Hippocampal formation (tissue), 2 donors: ENCODE measurements around the gene E2F6.
A peak's percentile ranks its signal among the peaks of the same experiment; 100 is the strongest.
"Not testable (repeated sequence)": the region's sequence is repeated elsewhere in the genome, so short reads cannot be mapped to it uniquely, and the experiment has no call there.

Experiments used
- DNase-seq, 2 donors: peaks; one replicate each; lab custom pipeline; 2025; lab: John Stamatoyannopoulos, UW

The E2F6 gene

DNA sequence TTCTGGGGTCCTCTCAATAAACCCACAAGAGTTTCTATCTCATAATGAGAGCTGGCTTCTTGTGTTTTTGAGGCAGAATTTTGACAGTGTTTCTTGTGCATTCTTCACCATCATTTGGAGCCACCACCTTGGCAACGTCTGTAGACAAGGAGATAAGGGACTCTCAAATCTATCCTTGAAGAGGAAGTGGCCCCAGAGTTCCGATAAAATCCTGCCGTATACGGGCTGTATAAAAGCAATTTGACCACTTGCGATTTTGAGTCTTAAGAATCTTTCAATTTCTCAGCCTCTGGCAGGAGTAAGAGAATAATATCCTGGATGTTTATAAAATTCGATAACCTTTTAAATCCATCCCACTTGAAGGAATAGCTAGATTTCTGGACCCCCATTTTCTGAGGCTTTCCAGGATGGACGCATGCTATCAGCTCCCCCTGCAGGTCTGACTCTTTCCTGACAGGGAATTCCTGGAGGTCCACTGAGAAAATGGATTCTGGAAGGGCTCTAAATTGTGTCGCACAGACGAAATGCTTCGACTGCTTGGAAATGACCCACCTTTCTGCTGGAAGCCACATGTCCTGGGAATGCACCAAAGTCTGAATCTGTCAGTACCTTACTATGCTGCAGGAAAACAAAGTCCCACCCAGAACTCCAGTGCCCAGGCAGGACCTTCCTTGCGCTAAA lies 54.1 kb downstream of the E2F6 start:
- DNase-seq: peak; percentile 13 to 40

DNA sequence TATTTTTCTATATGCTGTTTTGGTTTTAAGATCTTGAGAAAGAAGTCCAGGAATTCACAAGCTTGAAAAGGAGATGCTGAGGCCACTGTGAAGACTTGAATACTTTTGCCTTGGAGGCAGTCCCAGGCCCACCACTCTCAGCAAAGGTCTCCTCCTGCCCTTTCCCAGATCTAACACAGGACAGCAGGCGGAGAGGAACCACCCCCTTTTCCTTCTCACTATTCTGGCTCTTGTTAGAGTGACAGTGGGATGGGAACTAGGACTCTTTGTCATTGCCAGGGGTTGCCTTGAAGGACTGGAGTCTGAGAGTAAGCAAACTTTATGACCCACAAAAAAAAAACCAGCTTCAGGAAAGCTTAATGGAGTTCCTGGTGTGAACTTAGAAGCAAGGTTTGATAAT lies 54.7 kb downstream of the E2F6 start:
- DNase-seq: no peak

DNA sequence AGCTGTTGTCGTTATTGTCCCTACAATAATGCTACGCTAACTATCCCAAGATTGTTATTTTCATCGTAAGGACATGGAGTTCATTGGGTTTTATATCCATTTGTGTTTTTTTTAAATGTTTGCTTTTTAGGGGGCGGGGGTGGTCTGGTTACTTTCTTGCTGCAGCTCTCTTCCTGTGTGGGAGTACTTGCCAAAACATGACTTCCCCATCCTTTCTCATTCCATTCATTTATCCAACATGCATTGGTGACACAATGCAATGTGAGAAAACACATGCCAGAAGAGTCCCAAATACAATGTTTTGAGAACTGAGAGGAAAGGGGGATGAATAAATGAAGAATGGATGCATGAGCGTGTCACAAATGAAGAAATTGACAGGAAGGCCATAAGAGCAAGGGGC lies 55.9 kb downstream of the E2F6 start:
- DNase-seq: no peak

DNA sequence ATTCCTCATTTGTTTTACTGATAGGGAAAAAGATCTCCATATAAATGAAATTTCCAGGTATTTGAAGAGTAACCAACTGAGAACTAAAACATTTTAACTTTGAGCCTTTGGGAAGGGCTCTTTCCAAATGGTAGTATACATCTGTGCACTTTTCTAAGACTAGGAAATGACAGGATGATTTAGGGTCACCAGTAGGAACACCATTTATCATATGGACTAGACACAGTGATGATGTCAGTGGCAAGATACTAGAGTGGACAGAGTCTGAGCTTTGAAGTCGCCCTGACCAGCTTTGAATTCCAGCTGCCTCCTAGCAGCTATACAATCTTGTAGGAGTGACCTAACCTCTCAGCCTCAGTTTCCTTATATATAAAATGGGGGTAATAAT lies 56.4 kb downstream of the E2F6 start:
- no peak for DNase-seq

DNA sequence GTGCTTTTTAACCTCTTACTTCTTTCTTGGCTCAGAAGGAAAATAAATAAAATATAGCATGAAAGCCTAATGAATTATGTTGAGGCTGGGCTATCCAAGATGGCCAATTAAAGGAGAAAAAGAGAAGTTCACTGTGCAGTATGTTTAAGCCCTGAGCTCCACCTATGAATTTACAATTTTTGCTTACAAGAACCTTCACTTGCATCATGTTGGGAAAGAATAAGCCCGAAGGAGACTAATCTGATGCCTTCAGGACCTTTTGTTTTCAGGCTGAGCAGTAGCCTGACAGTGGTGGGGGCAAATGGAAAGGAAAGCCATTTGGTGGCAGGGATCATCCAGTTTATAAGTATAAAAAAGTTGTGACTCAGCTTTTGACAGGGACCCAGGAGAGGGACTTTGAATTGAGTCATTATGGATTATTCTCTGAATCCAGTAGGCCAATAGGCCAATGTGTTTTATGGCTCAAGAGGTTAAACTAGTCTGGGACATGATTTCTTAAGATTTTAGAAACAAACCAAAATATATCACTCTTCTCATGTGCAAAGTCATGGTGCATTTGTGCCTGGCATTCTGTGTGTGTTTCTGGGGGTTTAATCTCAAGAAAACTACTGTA lies 56.9 kb downstream of the E2F6 start:
- no peak for DNase-seq

DNA sequence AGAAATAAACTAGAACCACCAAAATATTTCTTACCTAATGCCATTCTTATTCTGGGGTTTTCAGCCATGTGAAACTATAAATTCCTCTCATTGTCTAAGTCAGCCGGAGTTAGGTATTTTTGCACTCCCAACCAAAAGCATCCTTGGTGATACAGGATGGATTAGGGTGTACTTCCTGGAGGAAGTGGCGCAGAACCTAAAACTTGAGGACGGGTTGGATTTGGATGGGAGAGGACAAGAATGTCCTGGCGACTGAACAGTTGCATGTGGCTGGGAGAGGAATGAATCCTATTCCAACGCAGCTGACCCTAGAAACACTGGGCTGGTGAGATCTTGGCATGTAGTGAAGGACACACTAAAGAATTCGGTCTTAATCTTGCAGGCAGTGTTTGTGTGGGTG lies 58.5 kb downstream of the E2F6 start:
- DNase-seq: no peak

DNA sequence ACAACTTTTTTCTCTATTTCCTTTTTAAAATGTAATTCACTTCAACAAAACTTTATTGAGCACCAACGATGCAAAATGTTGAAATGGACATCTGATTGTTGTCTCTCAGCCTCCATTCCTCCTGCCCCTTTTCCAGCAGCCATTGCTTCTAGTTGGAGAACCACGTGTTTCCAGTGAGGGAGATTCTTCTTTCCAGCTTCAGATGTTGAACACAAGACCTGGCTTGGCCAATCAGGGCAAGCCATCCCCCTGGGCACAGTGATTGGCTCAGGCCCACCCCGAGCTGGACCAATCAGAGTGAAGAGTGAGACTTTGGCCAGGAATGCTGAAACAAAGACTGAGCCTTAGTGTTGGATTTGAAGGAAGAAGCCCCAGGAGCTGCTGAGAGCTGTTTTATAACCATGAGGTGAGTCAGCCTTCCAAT lies 59.0 kb downstream of the E2F6 start:
- DNase-seq: peak in 1 of 2 donors; percentile 29

DNA sequence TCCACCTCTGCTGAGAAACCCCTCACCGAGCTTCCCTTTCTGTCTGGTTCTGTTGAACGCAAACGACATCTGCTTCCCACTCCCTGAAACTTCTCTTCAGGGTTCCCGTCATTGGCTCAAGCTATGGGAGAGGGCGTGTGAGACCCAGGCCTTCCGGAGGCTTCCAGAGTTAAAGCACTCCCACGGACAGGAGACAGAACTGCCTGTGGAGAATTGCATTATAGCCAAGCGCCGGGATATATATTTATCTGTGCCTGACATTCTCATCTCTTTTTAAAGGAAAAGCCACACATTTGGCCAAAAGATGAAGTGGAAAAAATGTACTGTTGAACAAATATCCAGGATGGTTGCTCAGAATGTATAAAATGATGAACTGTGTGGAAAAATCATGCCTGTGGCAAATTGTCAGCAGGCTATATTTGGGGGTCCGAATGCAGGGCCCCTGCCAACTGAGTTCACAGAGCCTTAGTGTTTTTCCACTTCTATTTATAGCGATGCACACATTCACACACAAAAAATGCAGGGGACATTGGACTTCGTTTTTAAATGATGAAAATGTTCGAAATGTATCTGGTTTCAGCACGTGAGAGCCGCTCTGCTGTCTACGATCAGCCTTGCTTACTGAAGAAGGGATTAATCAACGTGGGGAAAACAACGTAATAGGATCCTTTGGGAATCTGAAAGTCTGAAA lies 59.5 kb downstream of the E2F6 start:
- DNase-seq: no peak

DNA sequence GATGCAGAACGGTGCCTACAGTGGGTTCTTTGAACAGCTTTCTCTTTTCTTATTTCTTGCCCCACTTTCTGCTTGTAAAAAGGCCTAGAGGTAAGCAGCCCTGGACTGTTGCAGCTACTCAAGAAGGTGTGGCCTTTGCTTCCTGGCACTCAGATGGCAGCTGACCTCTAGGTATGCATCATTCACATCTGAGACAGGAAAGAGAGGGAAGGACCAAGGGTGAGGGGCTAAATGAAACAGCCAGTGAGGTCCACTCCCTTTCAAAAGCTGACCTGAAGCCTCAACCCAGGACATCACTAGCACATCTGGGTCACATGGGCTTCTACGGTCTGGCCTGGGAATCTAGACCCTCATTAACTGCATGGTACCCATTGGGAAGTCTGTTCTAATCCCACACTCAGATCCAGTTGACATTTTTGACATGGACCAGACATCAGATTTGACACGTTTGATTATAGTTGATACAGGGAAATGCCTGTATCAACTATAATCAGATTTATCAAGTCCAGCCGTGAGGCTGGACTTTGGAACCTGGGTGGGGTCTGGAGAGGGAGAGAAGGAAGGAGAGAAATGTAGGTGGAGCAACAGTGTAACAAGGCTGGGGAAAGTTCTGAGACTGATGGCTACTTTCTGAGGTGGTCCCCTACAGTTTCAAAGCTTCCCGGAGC lies 60.2 kb downstream of the E2F6 start:
- no peak for DNase-seq

DNA sequence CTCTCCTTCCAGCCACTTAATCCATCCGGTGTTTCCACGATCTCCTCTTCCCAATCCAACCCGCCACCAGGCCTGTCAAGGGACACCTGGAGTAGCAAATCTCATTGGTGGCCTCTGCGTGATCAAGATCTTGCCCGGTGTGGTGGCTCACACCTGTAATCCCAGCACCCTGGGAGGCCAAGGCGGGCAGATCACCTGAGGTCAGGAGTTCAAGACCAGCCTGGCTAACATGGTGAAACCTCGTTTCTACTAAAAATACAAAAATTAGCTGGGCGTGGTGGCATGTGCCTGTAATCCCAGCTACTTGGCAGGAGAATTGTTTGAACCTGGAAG lies 60.9 kb downstream of the E2F6 start:
- not testable (repeated sequence) for DNase-seq

DNA sequence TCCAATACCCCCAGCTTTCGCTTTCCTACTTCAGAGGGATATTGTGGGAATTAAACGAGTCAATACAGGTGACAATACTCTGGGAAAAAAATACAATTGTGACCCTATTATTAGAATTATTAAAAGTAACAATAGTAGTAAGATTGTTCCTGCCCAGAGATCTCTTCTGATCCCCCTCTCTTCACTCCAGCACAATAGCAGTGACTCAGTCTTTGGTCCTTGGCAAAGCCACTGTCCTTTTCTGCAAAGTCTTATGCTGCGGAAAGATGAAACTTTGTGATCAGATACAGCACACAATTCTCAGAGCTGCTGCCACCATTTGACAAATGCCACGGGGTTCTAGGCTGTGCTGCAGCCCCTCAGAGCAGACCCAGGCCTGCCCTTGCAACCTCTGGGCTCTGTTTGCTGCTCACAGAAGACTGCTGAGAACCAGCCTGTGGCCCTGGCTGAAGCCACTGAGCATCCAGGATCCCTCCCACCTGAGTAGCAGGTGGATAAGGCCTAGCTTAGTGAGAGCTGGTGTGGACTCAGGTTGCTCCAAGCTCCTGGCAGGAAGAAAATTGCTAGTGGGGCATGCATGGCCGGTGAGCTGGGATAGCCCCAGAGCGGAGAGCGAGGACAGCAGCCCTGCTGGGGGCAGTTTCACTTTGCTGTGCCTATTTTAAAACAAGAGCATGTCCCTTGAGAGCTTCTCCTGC lies 61.4 kb downstream of the E2F6 start:
- DNase-seq: no peak

DNA sequence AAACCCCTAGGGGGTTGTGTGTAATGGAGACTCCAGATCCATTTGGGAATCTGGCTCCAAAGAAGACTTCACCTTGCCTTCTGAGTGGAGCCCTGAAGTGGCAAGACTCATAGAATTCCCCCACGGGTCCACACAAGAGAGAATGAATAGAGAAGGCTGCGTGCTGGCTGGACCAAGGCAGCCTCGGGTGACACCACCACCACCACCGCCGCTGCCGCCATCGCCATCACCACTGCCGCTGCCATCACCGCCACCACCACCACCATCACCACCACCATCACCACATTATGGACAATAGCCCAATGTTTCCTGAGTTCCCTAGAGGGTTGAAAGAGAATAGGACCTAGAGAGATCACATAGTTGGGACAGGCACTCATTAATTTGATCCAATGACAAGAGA lies 63.5 kb downstream of the E2F6 start:
- no peak for DNase-seq

DNA sequence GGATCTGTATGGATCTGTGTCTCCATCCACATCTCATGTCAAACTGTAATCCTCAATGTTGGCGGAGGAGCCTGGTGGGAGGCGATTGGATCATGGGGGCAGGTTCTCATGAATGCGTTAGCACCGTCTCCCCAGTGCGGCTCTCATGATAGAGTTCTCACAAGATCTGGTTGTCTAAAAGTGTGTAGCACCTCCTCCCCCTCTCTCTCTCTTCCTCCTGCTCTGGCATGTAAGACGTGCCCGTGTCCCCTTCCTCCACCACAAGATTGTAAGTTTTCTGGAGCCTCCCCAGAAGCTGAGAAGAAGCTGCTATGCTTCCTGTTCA lies 66.6 kb downstream of the E2F6 start:
- no peak for DNase-seq

DNA sequence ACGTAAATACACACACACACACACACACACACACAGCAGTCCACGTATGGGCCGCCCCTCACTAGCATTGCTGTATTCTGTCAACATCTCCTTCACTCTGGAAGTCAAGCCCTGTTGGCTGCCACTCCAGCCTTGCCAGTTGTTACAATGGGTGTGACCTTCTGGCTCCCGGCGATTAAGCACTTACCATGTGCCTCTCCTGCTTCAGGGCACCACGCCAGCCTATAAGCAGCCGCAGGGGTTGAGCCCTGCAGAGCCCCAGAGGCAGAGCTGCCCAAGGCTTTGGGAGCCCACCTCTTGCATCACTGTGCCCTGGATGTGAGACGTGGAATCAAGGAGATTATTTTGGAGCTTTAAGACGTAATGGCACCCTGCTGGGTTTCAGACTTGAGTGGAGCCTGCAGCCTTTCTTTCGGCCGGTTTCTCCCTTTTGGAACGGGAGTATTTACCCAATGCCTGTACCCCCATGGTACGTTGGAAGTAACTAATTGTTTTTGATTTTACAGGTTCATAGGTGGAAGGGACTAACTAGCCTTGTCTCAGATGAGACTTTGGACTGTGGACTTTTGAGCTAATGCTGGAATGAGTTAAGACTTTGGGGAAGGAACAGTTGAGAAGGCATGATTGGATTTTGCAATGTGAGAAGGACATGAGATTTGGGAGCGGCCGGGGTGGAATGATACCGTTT lies 67.1 kb downstream of the E2F6 start:
- DNase-seq: no peak

DNA sequence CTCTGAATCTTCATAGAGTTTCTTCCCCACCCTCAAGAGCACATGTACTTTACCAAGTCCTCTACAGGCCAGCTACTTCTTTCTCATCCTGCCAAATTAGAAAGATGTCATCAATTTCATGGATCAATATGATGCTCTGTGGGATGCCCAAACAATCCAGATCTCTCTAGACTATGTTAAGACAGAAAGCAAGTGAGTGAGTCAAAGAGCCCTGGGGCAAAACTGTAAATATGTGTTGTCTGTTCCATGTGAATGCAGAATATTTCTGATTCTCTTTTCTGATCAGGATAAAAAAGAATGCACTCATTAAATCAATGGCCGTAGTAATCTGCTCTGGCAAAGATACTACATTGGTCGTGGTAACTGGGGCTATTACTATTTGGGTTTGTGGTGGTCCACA lies 68.4 kb downstream of the E2F6 start:
- DNase-seq: no peak

DNA sequence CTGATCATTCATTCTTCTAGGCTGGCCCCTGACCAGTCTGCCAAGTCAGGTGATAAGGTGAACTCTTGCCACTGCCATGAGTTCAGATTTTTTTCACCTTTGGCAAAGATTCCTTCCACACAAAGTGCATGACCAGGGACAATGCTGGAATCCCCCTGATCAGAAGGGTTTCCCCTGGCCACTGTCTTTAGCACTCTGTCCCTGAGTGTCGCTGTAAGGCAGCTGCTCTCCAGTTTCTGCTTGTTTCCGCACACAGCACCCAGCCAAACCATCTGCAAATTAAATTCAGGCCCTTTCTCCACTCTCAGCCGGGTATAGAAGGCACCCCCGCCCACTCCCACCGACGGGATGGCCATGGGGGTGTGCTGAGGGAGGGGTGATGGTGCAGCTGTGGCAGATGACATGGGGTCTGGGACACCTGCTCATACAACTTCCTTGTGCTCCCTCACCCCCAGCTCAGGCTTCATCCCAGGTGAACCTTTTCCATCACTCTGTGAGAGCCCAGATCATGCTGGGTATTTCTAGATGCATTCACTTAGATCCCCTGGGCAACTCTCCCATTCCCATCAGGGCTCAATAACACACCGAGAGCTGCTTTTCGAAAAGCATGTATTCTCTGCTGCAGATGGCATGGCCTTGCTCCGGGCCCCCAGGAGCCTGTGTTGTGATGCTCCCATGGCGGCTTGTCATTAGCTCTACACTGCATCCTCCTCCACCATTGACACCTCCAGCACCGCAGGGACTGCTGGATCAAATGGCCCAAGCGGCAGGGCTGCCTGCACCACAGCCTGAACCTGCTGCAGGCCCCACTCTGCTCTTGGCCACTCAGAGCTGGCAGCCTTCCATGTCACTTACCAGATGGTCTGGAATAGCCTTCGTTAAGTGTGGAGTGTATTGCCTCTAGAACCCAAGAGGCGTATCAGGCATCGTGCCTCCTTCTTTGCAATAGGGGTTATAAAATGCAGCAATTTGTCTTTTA lies 69.2 kb downstream of the E2F6 start:
- DNase-seq: no peak

DNA sequence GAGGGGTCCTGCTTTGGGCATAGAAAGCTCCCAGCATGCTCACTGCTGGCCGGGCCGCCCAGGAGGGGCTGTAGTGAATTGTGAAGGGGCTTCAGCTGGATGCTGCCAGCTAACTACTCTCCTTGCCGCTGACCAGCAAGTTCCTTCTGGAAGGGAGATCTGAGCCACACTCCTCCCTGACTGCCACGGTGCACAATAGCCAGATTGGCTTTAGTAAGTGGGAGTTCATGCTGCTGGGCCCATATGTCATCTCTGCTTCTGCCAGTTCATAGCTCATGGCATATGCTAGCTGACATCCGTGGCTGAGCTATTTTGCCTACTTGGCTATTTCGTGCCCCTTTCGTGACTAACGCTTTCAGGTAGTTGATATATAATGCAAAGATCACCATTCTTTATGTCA lies 69.9 kb downstream of the E2F6 start:
- DNase-seq: no peak

DNA sequence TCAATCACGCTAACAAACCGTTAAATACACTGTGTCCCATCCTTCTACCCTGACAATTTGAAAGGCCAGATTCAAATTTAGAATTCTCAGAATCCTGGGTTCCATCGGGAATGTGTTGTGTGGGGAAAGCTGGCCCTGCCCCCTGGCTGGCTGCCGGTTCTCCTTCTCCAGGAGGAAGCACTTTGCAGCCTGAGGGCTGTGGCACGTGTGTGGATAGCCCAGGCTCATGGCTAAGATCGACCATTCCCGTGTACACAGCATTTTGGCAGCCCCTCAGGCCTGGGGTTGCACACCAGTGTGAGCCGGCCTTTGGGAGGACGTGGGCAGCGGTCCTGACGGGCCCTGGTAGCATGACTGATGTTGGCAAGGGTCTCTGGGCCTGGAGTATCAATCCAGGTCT lies 70.6 kb downstream of the E2F6 start:
- no peak for DNase-seq
